Activated CD8-positive, alpha-beta T cell treated with anti-CD3 and anti-CD28 coated beads for 36 hours (primary cell): ENCODE measurements around the gene MAP3K7. TPM values are rescaled to one million over a fixed set of nuclear protein-coding genes. Genes with fewer than 3 reads are reported as not detected.

Experiments
- ATAC-seq: fragments of 200-7000 bp; cut with Tn5 transposase; one replicate; pipeline ENCODE4 v1.10.0; 2021; ENCODE audit warnings: mild to moderate bottlenecking, moderate library complexity
- CTCF ChIA-PET: fragments of 350-600 bp; sonication (Branson Sonifier 250); formaldehyde crosslinking; loops from one replicate; lab custom pipeline; 2021; ENCODE audit warnings: antibody characterized with exemption; lab: Charles Lee
- POLR2A ChIA-PET: fragments of 350-600 bp; sonication (Branson Sonifier 250); formaldehyde crosslinking; loops from one replicate; lab custom pipeline; 2021; ENCODE audit warnings: antibody characterized with exemption; lab: Charles Lee
- DNase-seq: peaks from one replicate; pipeline ENCODE4 v3.0.0-alpha.2; 2020
- H3K27ac Mint-ChIP-seq: one replicate; pipeline ENCODE4 v1.8.0; 2021; ENCODE audit warnings: mild to moderate bottlenecking, mixed read lengths
- H3K27me3 Mint-ChIP-seq: one replicate; pipeline ENCODE4 v1.8.0; 2021; ENCODE audit warnings: mixed read lengths
- H3K36me3 Mint-ChIP-seq: one replicate; pipeline ENCODE4 v1.8.0; 2021; ENCODE audit warnings: low read depth, mixed read lengths
- H3K4me1 Mint-ChIP-seq: one replicate; pipeline ENCODE4 v1.8.0; 2021; ENCODE audit warnings: low read depth, mixed read lengths
- H3K4me3 Mint-ChIP-seq: one replicate; pipeline ENCODE4 v1.8.0; 2021; ENCODE audit warnings: mild to moderate bottlenecking, moderate library complexity, mixed read lengths
- H3K9me3 Mint-ChIP-seq: one replicate; pipeline ENCODE4 v1.8.0; 2021; ENCODE audit warnings: mixed read lengths
- intact Hi-C: fragments of 100-400 bp; cut with micrococcal nuclease; formaldehyde crosslinking; loops from one replicate; pipeline ENCODE4 v1.10.0; 2022
- total RNA-seq, 2 experiments: library from RNA; stranded (reverse); gene quantifications; one replicate each; pipeline ENCODE4 v1.2.3, GENCODE V29; 2021
- TF ChIP-seq, protein P1 (sequence below): fragments of 200-600 bp; IDR thresholded peaks from one replicate; pipeline ENCODE4 v1.8.0; 2022; ENCODE audit warnings: antibody characterized with exemption, mild to moderate bottlenecking

MAP3K7 gene
- total RNA-seq, 2 experiments from 2014 or later = 22.1 to 22.8 TPM

DNA sequence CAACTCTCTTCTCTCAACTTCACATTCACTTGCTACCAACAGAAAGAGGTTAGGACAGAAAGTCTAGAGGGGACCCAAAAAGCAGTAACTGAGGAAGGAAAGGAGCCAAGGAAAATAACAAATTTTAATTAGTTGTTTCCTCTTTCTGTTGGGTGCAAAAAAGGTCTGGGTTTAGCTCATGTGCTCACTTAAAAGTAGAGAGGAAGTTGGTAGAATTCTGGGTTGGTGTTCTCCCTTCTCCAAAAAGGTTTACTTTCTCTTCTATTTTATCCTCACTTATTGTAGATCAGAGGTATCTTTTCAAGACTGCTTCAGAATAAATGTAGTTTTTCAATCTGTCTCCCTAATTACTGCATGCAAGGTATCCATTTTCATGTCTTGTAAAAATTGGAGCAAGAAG, 42.8 kb downstream of the MAP3K7 start:
- H3K9me3 Mint-ChIP-seq = no peaks in the 10 kb centered on the region
- ChIA-PET CTCF (no interaction called here), POLR2A (no interaction called here)
- H3K27ac Mint-ChIP-seq = no peak overlapping the region
- no peak overlapping the region for H3K4me3 Mint-ChIP-seq
- peaks cover 24% of the 10 kb centered on the region for H3K36me3 Mint-ChIP-seq
- no peaks in the 10 kb centered on the region for H3K4me1 Mint-ChIP-seq
- TF ChIP-seq, protein P1, sequence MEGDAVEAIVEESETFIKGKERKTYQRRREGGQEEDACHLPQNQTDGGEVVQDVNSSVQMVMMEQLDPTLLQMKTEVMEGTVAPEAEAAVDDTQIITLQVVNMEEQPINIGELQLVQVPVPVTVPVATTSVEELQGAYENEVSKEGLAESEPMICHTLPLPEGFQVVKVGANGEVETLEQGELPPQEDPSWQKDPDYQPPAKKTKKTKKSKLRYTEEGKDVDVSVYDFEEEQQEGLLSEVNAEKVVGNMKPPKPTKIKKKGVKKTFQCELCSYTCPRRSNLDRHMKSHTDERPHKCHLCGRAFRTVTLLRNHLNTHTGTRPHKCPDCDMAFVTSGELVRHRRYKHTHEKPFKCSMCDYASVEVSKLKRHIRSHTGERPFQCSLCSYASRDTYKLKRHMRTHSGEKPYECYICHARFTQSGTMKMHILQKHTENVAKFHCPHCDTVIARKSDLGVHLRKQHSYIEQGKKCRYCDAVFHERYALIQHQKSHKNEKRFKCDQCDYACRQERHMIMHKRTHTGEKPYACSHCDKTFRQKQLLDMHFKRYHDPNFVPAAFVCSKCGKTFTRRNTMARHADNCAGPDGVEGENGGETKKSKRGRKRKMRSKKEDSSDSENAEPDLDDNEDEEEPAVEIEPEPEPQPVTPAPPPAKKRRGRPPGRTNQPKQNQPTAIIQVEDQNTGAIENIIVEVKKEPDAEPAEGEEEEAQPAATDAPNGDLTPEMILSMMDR = no peak
- DNase-seq (no peak), ATAC-seq (no peak)
- intact Hi-C loops = no loop called here
- no peaks in the 10 kb centered on the region for H3K27me3 Mint-ChIP-seq

DNA sequence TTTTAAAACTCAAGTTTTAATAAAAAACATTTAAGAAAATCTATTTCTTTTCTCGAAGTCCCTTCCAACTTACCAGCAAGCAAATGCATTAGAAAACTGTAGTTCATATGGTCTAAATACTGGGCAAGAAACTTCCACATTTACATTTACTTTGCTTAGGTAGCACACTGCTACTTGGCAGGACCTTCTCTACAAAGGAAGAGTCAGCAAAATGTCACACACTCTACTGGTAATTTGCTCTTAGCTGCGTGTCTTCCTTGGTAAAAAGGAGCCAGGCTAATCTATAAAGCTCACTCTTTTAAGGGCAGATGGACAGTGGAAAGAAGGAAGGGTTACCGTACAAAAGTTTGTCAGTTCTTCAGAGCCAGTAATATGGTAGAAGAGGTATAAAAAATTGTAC, 45.7 kb downstream of the MAP3K7 start:
- Mint-ChIP-seq H3K27ac (no peak overlapping the region), H3K27me3 (no peaks in the 10 kb centered on the region), H3K9me3 (no peaks in the 10 kb centered on the region), H3K4me3 (no peak overlapping the region), H3K36me3 (peaks cover 19% of the 10 kb centered on the region), H3K4me1 (no peaks in the 10 kb centered on the region)
- ChIA-PET CTCF (no interaction called here), POLR2A (interaction anchor here (0.6 kb wide), 1 partner anchor 294 kb away, joined by 4 read pairs; no protein-coding TSS in a partner anchor)
- ATAC-seq = no peak
- intact Hi-C loops = no loop called here
- no peak for DNase-seq
- TF ChIP-seq, protein P1 = no peak

DNA sequence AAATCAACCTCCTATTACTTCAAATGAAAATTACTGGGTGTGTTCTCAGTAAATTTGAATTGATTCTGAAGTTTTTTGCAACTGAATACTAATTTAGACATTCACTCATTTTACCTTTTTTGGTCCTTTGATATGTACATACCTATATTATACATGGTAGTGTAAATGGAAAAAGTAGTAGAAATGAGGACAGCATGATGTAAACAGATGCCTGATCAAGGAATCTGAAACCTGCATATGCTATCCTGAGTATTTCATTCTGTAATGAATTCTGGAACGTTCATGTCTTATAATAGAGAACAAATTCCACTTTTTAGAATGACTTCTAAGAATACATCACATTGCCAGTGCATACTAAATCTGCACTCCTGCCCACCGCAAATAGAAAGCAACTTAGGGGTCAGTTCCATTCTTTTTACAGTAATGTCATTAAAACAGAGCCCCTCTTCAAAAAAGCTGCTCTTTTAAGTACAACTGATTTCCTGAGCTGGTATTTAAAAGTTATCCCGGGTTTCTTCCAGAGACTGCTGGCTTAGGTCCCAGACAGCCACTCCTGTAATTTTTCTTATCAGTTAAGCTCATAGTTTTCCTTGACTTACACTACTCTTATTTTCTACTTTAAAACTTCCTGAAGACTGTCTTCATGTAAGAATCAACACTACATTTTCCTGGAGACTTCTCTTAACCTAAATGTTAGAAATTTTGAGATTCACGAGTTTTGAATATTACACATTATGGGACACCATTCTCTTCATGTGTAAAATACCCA, 48.4 kb downstream of the MAP3K7 start:
- ChIA-PET CTCF (interaction anchor here (1.4 kb wide), 1 partner anchor 32 kb away, joined by 4 read pairs; no protein-coding TSS in a partner anchor), POLR2A (interaction anchor here (0.6 kb wide), 1 partner anchor 245 kb away, joined by 3 read pairs; no protein-coding TSS in a partner anchor)
- DNase-seq (no peak), ATAC-seq (no peak)
- TF ChIP-seq, protein P1 = no peak
- Mint-ChIP-seq H3K27me3 (no peaks in the 10 kb centered on the region), H3K36me3 (peaks cover 12% of the 10 kb centered on the region), H3K9me3 (no peaks in the 10 kb centered on the region), H3K27ac (no peak overlapping the region), H3K4me3 (no peak overlapping the region), H3K4me1 (peaks cover 8% of the 10 kb centered on the region)
- intact Hi-C loops = no loop called here

DNA sequence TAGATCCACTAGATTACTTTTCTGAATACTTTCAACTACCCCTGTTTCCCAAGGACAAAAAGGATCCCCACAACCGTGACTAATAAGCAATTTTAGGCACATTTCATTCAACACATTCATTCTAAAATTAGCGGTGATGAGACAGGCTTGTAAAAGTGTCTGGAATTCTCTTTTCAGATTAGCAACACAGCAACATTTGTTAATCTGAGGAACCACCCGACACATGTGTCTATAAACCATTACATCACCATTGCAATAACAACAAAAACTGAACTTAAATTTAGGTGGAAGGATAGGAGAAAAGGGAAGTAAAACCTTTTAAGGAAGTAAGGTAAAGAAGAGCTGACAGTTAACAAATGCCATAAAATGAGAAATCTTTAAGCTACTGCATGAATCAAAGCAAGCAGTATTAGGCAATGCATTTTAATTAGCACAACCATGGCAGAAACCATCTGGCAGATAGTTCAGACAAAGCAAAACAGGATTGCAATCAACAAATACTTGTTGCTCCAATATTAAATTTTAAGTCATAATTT, 49.1 kb downstream of the MAP3K7 start:
- POLR2A ChIA-PET = no interaction called here
- intact Hi-C loops = no loop called here
- no peaks in the 10 kb centered on the region for H3K9me3 Mint-ChIP-seq
- ATAC-seq = no peak
- CTCF ChIA-PET = interaction anchor here (1.4 kb wide), 1 partner anchor 33 kb away, joined by 4 read pairs; no protein-coding TSS in a partner anchor
- TF ChIP-seq, protein P1 = no peak
- no peaks in the 10 kb centered on the region for H3K27me3 Mint-ChIP-seq
- no peak for DNase-seq
- H3K27ac Mint-ChIP-seq = no peak overlapping the region
- peaks cover 15% of the 10 kb centered on the region for H3K36me3 Mint-ChIP-seq
- H3K4me3 Mint-ChIP-seq = no peak overlapping the region
- peaks cover 12% of the 10 kb centered on the region for H3K4me1 Mint-ChIP-seq

DNA sequence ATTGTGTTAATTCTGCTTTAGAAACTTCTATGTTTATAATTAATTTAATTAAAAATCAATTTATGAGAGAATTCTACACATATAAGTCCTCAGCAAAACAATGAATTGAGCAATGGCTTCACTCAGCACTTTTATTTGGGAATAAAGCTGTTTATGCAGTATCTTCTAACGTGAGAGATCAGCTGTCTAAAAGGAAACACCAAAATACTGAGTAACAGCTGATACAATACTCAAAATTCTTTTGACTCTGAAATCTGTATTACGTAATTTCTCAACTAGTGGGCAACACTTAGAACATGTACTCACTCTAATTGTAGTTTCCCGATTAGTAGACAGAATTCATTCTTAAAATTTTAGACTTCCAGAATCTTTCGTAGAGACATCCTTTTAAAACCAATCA, 49.8 kb downstream of the MAP3K7 start:
- no peaks in the 10 kb centered on the region for H3K27me3 Mint-ChIP-seq
- H3K27ac Mint-ChIP-seq = no peak overlapping the region
- CTCF ChIA-PET = interaction anchor here (0.7 kb wide), 1 partner anchor 9 kb away, joined by 3 read pairs; no protein-coding TSS in a partner anchor
- DNase-seq (no peak), ATAC-seq (no peak)
- POLR2A ChIA-PET = no interaction called here
- TF ChIP-seq, protein P1 = no peak
- intact Hi-C loops = no loop called here
- H3K4me3 Mint-ChIP-seq = no peak overlapping the region
- peaks cover 12% of the 10 kb centered on the region for H3K4me1 Mint-ChIP-seq
- peaks cover 15% of the 10 kb centered on the region for H3K36me3 Mint-ChIP-seq
- H3K9me3 Mint-ChIP-seq = no peaks in the 10 kb centered on the region
